Kidney epithelial cell (primary cell): ENCODE data around the gene OTULIN. TPM values are rescaled to one million over a fixed set of nuclear protein-coding genes. Genes with fewer than 3 reads are reported as not detected.

Source experiments
- DNase-seq: peaks from one replicate; pipeline ENCODE4 v3.0.0-alpha.2; 2010; ENCODE audit warnings: low read depth
- H3K27me3 ChIP-seq: 2 replicates; pipeline ENCODE4 v1.6.0; 2011; ENCODE audit warnings: low read length; ENCODE audit not compliant: control insufficient read depth, insufficient read depth
- H3K36me3 ChIP-seq: 2 replicates; pipeline ENCODE4 v1.5.1; 2011; ENCODE audit warnings: low read length; ENCODE audit not compliant: control insufficient read depth, insufficient read depth
- H3K4me3 ChIP-seq: 2 replicates; pipeline ENCODE4 v1.5.1; 2011; ENCODE audit warnings: low read depth, mild to moderate bottlenecking, control low read depth, low read length
- CTCF ChIP-seq: IDR thresholded peaks from 2 replicates; pipeline ENCODE4 v1.5.1; 2011; ENCODE audit warnings: mild to moderate bottlenecking, moderate library complexity, low read length, control low read depth, inconsistent platforms; ENCODE audit not compliant: insufficient read depth, poor library complexity, severe bottlenecking
- total RNA-seq: library from RNA; depleted of rRNA; stranded (reverse); fragments of >200 nt; gene quantifications from 2 replicates; pipeline ENCODE4 v1.2.3, GENCODE V29; 2015

Gene OTULIN
- total RNA-seq, 1 donor from 2014 or later = 12.0 TPM

DNA sequence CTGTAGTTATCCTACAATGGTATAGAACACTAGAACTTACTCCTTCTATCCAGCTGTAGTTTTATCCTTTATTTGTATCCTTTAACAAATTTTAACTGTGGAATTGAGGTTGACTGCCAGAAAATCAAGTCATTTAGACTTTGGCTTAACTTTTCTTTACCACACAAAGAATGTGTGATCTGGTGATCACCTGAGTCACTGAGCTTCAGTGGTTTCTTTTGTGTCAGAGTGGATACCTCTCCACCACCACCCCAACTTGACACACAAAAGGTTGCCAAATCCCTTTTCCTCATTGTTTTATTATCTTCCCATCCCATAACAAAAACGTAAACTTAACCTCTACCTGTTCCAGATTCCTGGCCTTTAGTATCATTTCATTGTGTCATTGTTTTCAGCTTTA, 5.5 kb downstream of the OTULIN start:
- Histone ChIP-seq H3K36me3 (no peaks in the 10 kb centered on the region), H3K4me3 (no peak overlapping the region), H3K27me3 (no peaks in the 10 kb centered on the region)
- DNase-seq = no peak
- TF ChIP-seq CTCF = no peak

GRCh38 chr5:14671414-14671813, 6.9 kb downstream of the OTULIN start:
- TF ChIP-seq CTCF = no peak
- Histone ChIP-seq H3K4me3 (no peak overlapping the region), H3K27me3 (no peaks in the 10 kb centered on the region), H3K36me3 (no peaks in the 10 kb centered on the region)
- DNase-seq = no peak

- TF ChIP-seq CTCF = no peak
Observed at GRCh38 chr5:14672082-14672481, 7.6 kb downstream of the OTULIN start.

GRCh38 chr5:14672484-14673394, 8.2 kb downstream of the OTULIN start:
- Histone ChIP-seq H3K27me3 (no peaks in the 10 kb centered on the region), H3K4me3 (no peak overlapping the region), H3K36me3 (no peaks in the 10 kb centered on the region)
- no peak for TF ChIP-seq CTCF
- no peak for DNase-seq

More at GRCh38 chr5:14672082-14672481, 7.6 kb downstream of the OTULIN start:
- Histone ChIP-seq H3K4me3 (no peak overlapping the region), H3K27me3 (no peaks in the 10 kb centered on the region), H3K36me3 (no peaks in the 10 kb centered on the region)
- no peak for DNase-seq

DNA sequence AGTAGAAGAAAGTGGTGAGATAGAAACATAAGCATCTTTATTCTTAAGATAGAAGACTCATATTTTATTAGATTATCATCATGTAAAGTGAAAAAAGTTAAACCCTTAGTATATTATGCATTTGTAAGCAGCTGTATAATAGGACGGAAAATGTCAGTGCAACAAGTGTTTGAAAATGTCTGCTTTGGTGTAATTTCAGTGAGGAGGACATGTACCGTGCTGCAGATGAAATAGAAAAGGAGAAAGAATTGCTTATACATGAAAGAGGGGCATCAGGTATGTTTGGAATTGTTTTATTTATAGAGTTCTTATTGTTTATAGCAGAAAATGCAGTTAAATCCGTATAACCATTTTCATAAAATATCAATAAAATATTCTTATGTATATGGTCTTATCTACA, 8.9 kb downstream of the OTULIN start:
- no peak overlapping the region for H3K4me3 ChIP-seq
- H3K27me3 ChIP-seq = no peaks in the 10 kb centered on the region
- no peaks in the 10 kb centered on the region for H3K36me3 ChIP-seq
- TF ChIP-seq CTCF = no peak
- no peak for DNase-seq
